Sciatic nerve (tissue), 2 donors: ENCODE measurements around the gene CYP1B1. TPM values are rescaled to one million over a fixed set of nuclear protein-coding genes. Genes with fewer than 3 reads are reported as not detected.
"Not testable (repeated sequence)": the region's sequence is repeated elsewhere in the genome, so short reads cannot be mapped to it uniquely, and the experiment has no call there.

Source experiments
- ATAC-seq: fragments of 200-7000 bp; cut with Tn5 transposase; one replicate; pipeline ENCODE4 v1.9.1; 2020; ENCODE audit warnings: mild to moderate bottlenecking, moderate library complexity
- DNase-seq: peaks from one replicate; pipeline ENCODE4 v3.0.0-alpha.2; 2020; ENCODE audit warnings: low spot score
- intact Hi-C: fragments of 100-400 bp; cut with DNase I; formaldehyde crosslinking; loops from one replicate; pipeline ENCODE4 v1.14.2; 2022
- total RNA-seq: library from RNA; stranded (reverse); fragmentation: NEBNext Ultra II Directional; extraction: Animal tissue kit (Norgen Biotek cat#: 25700); gene quantifications from one replicate; pipeline ENCODE4 v1.2.1, GENCODE V29; 2021
- donor health status: DM: no; HTN: no; CAD: no.
- donor health status: DM: no; HTN: no; CAD: no.

Gene CYP1B1
- total RNA-seq, 1 donor from 2014 or later = 237 TPM

GRCh38 chr2:38045811-38046210, 30.1 kb downstream of the CYP1B1 start:
- ATAC-seq = no peak
- no peak for DNase-seq
- intact Hi-C loops = no loop called here

DNA sequence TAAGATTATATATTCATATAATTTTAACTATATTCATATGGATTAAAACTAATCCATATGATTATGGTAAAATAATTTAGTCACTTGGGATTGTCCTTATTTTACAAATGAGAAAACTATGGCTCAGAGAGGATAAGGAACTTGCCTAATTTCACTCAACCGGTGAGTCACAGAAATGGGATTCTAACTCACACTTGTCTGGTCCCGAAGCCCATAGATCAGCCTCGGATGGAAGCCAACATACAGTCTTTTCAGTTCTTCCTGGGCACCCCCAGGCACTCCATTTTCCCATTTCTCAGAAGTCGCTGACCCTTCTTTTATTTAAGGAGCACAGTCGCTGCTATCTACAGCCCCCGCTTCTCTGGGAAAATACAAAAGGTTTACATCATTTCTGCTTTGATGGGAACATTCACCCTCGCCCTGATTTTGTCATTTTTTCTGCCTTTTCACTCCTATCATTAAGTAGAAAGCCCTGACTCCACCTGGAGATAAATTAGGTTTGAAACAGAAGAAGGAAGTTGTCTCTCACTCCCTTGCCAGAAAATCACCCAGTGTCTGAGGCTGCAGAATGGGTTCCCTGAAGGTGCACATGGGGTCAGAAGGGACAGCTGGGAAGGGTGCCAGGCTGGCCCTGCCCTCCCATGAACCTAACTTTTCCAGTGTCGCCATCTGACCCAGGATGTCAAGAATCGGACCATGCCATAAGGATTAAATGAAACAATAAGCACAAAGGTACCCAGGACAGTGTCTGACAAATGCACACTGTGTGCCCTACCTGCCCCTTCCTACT, 36.6 kb downstream of the CYP1B1 start:
- ATAC-seq = no peak

GRCh38 chr2:38038682-38039081, 37.3 kb downstream of the CYP1B1 start:
- peak; percentile 52 for ATAC-seq
- intact Hi-C loops = no loop called here
- DNase-seq = no peak

More for the DNA sequence above, 36.6 kb downstream of the CYP1B1 start:
- no peak for DNase-seq
- intact Hi-C loops = no loop called here

GRCh38 chr2:38037757-38038621, 38.0 kb downstream of the CYP1B1 start:
- intact Hi-C loops = no loop called here
- ATAC-seq = peak; percentile 94
- peak; percentile 75 for DNase-seq

DNA sequence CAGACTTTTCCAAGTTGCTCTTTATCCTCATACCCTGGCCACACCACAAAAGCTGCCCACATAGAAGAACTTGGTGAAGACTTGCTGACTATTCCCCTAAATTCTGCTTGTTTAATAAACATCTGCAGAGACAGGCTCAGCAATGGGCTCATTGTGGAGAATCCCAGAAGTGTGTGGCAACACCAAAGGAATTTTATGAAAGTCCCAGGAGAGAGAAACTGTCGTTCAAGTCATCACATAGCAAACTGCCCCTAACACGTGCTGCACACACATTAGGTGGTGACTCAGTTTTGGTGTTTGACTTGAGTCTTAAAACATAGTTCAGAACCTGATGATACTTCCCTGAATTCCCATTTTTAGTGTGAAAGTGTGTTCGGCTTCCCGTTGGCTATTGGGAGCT, 38.6 kb downstream of the CYP1B1 start:
- ATAC-seq (peak; percentile 31), DNase-seq (no peak)
- intact Hi-C loops = no loop called here

DNA sequence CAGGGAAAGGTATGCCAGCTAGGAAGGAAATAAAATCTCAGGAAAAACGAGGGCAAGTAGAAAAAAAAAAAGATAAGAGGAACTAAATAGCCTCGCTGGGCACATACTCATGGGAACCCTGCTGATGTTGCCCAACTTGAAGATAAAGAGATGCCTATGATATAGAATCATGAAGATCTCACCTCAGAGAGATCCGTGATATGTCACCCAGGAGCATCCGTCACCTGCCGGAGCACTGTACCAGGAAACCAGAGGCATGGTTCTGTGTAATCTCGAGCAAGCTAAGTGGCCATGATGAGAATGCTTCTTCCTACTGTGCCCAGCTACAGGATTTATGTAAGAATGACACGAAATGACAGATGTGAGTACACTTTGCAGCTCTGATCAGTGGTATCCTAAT, 40.0 kb downstream of the CYP1B1 start:
- ATAC-seq (no peak), DNase-seq (no peak)
- intact Hi-C loops = no loop called here

GRCh38 chr2:38033646-38034045, 42.3 kb downstream of the CYP1B1 start:
- intact Hi-C loops = no loop called here
- DNase-seq = no peak
- no peak for ATAC-seq

GRCh38 chr2:38032946-38033345, 43.0 kb downstream of the CYP1B1 start:
- DNase-seq (no peak), ATAC-seq (no peak)
- intact Hi-C loops = no loop called here

- peak; percentile 93 for ATAC-seq
- DNase-seq = peak; percentile 73
- intact Hi-C loops = no loop called here
These were observed 45.2 kb downstream of the CYP1B1 start for GRCh38 chr2:38030635-38031355.

DNA sequence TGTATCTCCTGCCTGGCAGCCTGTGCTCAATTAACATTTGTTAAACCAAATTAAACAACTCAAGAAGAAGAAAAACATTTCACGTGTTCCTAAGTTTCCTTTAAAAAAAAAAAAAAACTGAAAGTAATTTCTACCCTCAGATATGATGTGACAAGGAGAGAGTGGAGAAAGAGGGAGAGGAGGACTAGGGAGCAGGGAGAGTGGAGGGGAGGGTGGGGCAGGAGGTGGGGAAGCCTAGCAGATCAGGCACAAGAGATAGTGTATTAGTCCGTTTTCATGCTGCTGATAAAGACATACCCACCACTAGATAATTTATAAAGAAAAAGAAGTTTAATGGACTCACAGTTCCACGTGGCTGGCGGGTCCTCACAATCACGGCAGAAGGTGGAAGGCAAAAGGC, 46.4 kb downstream of the CYP1B1 start:
- no peak for DNase-seq
- intact Hi-C loops = no loop called here
- no peak for ATAC-seq

GRCh38 chr2:38028829-38029228, 47.1 kb downstream of the CYP1B1 start:
- DNase-seq (no peak), ATAC-seq (no peak)
- intact Hi-C loops = no loop called here

GRCh38 chr2:38026846-38027245, 49.1 kb downstream of the CYP1B1 start:
- intact Hi-C loops = no loop called here
- DNase-seq (no peak), ATAC-seq (no peak)

DNA sequence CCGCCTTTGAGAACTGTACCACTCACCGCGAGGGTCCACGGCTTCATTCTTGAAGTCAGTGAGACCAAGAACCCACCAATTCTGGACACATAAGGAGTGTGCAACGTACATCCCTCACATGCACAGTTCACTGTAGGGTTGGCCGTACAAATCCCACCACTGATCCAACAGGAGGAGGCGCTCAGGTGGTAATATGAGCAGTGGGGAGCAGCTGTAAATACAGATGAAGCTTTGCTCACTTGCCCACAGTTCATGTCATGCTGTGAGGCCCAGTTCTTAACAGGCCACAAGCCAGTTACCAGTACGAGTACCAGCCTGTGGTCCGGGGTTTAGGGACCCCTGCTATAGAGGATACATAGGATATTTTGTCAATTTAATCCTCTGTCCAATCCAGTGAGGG, 54.4 kb downstream of the CYP1B1 start:
- ATAC-seq (no peak), DNase-seq (no peak)
- intact Hi-C loops = no loop called here

- DNase-seq, intact Hi-C loops, ATAC-seq: not testable (repeated sequence)
These were observed 55.4 kb downstream of the CYP1B1 start for GRCh38 chr2:38020359-38021069.

DNA sequence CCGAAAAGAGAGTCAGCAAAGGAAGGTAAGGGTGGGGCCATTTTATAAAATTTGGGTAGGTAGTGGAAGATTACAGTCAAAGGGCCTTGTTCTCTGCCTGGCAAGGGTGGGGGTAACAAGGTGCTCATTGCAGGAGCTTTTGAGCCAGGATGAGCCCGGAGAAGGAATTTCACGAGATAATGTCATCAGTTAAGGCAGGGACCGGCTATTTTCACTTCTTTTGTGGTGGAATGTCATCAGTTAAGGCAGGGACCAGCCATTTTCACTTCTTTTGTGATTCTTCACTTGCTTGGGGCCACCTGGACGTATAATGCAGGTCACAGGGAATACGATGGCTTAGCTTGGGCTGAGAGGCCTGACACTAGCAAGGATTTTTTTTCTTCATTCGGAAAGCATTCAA, 58.1 kb downstream of the CYP1B1 start:
- intact Hi-C loops = no loop called here
- DNase-seq = no peak
- no peak for ATAC-seq
